C4-2B (cell line): ENCODE measurements around the gene SLC2A11.

Experiments used
- CTCF ChIP-seq: fragments of 450-650 bp; conservative IDR thresholded peaks from 2 replicates; pipeline ENCODE4 v1.5.1; 2017; ENCODE audit warnings: mild to moderate bottlenecking
- ZFX ChIP-seq: fragments of 450-650 bp; IDR thresholded peaks from 2 replicates; pipeline ENCODE4 v1.6.1; 2017

- TF ChIP-seq CTCF (no peak), ZFX (no peak)
Observed at GRCh38 chr22:23913306-23913660, 55.6 kb downstream of the SLC2A11 start.
